HG03103 (cell line): ENCODE results near the gene PARD3B.

Experiments used
- ATAC-seq: cut with Tn5 transposase; IDR thresholded peaks from one replicate; pipeline ENCODE4 v1.9.1; 2021; ENCODE audit warnings: low read depth; ENCODE audit not compliant: unreplicated experiment

Gene PARD3B

GRCh38 chr2:204877691-204878090 is 332.4 kb downstream of the PARD3B start:
- ATAC-seq: no peak

- ATAC-seq: no peak
Observed at GRCh38 chr2:204880928-204881327, 335.7 kb downstream of the PARD3B start.

- no peak for ATAC-seq
Observed at GRCh38 chr2:204881655-204882054, 336.4 kb downstream of the PARD3B start.

GRCh38 chr2:204885747-204886146 is 340.5 kb downstream of the PARD3B start:
- no peak for ATAC-seq

- ATAC-seq: no peak
Observed at GRCh38 chr2:204886713-204887112, 341.4 kb downstream of the PARD3B start.

- no peak for ATAC-seq
Observed at GRCh38 chr2:204888222-204888621, 342.9 kb downstream of the PARD3B start.

GRCh38 chr2:204890680-204891079 is 345.4 kb downstream of the PARD3B start:
- no peak for ATAC-seq

- ATAC-seq: no peak
Observed at GRCh38 chr2:204891739-204892138, 346.5 kb downstream of the PARD3B start.

GRCh38 chr2:204892506-204893255 is 347.4 kb downstream of the PARD3B start:
- ATAC-seq: no peak

- ATAC-seq: no peak
Observed at GRCh38 chr2:204896146-204896545, 350.9 kb downstream of the PARD3B start.

GRCh38 chr2:204897561-204897960 is 352.3 kb downstream of the PARD3B start:
- no peak for ATAC-seq

GRCh38 chr2:204898928-204899640 is 353.8 kb downstream of the PARD3B start:
- no peak for ATAC-seq

GRCh38 chr2:204899983-204900382 is 354.7 kb downstream of the PARD3B start:
- ATAC-seq: no peak

- no peak for ATAC-seq
Observed at GRCh38 chr2:204900487-204900886, 355.2 kb downstream of the PARD3B start.

GRCh38 chr2:204900910-204901309 is 355.6 kb downstream of the PARD3B start:
- no peak for ATAC-seq

- no peak for ATAC-seq
Observed at GRCh38 chr2:204901591-204901990, 356.3 kb downstream of the PARD3B start.

GRCh38 chr2:204909791-204910190 is 364.5 kb downstream of the PARD3B start:
- ATAC-seq: no peak

GRCh38 chr2:204913312-204913711 is 368.0 kb downstream of the PARD3B start:
- no peak for ATAC-seq

- no peak for ATAC-seq
Observed at GRCh38 chr2:204913854-204914464, 368.7 kb downstream of the PARD3B start.

GRCh38 chr2:204914708-204915107 is 369.4 kb downstream of the PARD3B start:
- no peak for ATAC-seq

- ATAC-seq: no peak
Observed at GRCh38 chr2:204917089-204917701, 371.9 kb downstream of the PARD3B start.
